Measurements from ENCODE around the gene KPNA6.
"Not testable (repeated sequence)": the region's sequence is repeated elsewhere in the genome, so short reads cannot be mapped to it uniquely, and the experiment has no call there.

Gene KPNA6

GRCh38 chr1:32106663-32107275, 1.1 kb upstream of the KPNA6 start:
- Histone ChIP-seq H3K4me3 (ENCODE audit: low read length) (no peak overlapping the region), H3K9me3 (ENCODE audit: control insufficient read depth, low read length) (no peaks in the 10 kb centered on the region), H3K27me3 (ENCODE audit: control insufficient read depth, insufficient read depth, low read length) (no peaks in the 10 kb centered on the region), H3K9ac (ENCODE audit: low read length) (no peak overlapping the region), H3K4me1 (ENCODE audit: control insufficient read depth, insufficient read depth, low read length) (peaks cover 19% of the 10 kb centered on the region), H3K36me3 (ENCODE audit: control insufficient read depth, insufficient read depth, low read length) (no peaks in the 10 kb centered on the region)

GRCh38 chr1:32111040-32111623, 3.3 kb downstream of the KPNA6 start:
- H3K36me3 ChIP-seq (ENCODE audit: control insufficient read depth, insufficient read depth, low read length): no peaks in the 10 kb centered on the region
- H3K9me3 ChIP-seq (ENCODE audit: control insufficient read depth, low read length): no peaks in the 10 kb centered on the region
- no peaks in the 10 kb centered on the region for H3K27me3 ChIP-seq (ENCODE audit: control insufficient read depth, insufficient read depth, low read length)
- H3K9ac ChIP-seq (ENCODE audit: low read length): no peak overlapping the region
- peaks cover 32% of the 10 kb centered on the region for H3K4me1 ChIP-seq (ENCODE audit: control insufficient read depth, insufficient read depth, low read length)
- no peak overlapping the region for H3K4me3 ChIP-seq (ENCODE audit: low read length)

- H3K27me3 ChIP-seq (ENCODE audit: control insufficient read depth, insufficient read depth, low read length): no peaks in the 10 kb centered on the region
- no peak overlapping the region for H3K9ac ChIP-seq (ENCODE audit: low read length)
- peaks cover 35% of the 10 kb centered on the region for H3K4me1 ChIP-seq (ENCODE audit: control insufficient read depth, insufficient read depth, low read length)
- H3K9me3 ChIP-seq (ENCODE audit: control insufficient read depth, low read length): no peaks in the 10 kb centered on the region
- H3K4me3 ChIP-seq (ENCODE audit: low read length): no peak overlapping the region
- H3K36me3 ChIP-seq (ENCODE audit: control insufficient read depth, insufficient read depth, low read length): no peaks in the 10 kb centered on the region
Measured at GRCh38 chr1:32111789-32112188, 3.9 kb downstream of the KPNA6 start.

GRCh38 chr1:32112806-32113375, 5.0 kb downstream of the KPNA6 start:
- H3K4me1 ChIP-seq (ENCODE audit: control insufficient read depth, insufficient read depth, low read length): peaks cover 35% of the 10 kb centered on the region
- no peak overlapping the region for H3K4me3 ChIP-seq (ENCODE audit: low read length)
- no peak overlapping the region for H3K9ac ChIP-seq (ENCODE audit: low read length)
- no peaks in the 10 kb centered on the region for H3K27me3 ChIP-seq (ENCODE audit: control insufficient read depth, insufficient read depth, low read length)
- no peaks in the 10 kb centered on the region for H3K36me3 ChIP-seq (ENCODE audit: control insufficient read depth, insufficient read depth, low read length)
- no peaks in the 10 kb centered on the region for H3K9me3 ChIP-seq (ENCODE audit: control insufficient read depth, low read length)

- H3K4me3 ChIP-seq (ENCODE audit: low read length); H3K36me3 ChIP-seq (ENCODE audit: control insufficient read depth, insufficient read depth, low read length); H3K27me3 ChIP-seq (ENCODE audit: control insufficient read depth, insufficient read depth, low read length); H3K9me3 ChIP-seq (ENCODE audit: control insufficient read depth, low read length); H3K9ac ChIP-seq (ENCODE audit: low read length): not testable (repeated sequence)
- peaks cover 35% of the 10 kb centered on the region for H3K4me1 ChIP-seq (ENCODE audit: control insufficient read depth, insufficient read depth, low read length)
Measured at GRCh38 chr1:32113436-32113835, 5.6 kb downstream of the KPNA6 start.

- Histone ChIP-seq H3K4me3 (ENCODE audit: low read length) (no peak overlapping the region), H3K9ac (ENCODE audit: low read length) (no peak overlapping the region), H3K27me3 (ENCODE audit: control insufficient read depth, insufficient read depth, low read length) (no peaks in the 10 kb centered on the region), H3K9me3 (ENCODE audit: control insufficient read depth, low read length) (no peaks in the 10 kb centered on the region), H3K36me3 (ENCODE audit: control insufficient read depth, insufficient read depth, low read length) (no peaks in the 10 kb centered on the region), H3K4me1 (ENCODE audit: control insufficient read depth, insufficient read depth, low read length) (peaks cover 35% of the 10 kb centered on the region)
Measured at GRCh38 chr1:32114420-32114819, 6.6 kb downstream of the KPNA6 start.

GRCh38 chr1:32115496-32115895, 7.6 kb downstream of the KPNA6 start:
- H3K36me3 ChIP-seq (ENCODE audit: control insufficient read depth, insufficient read depth, low read length): no peaks in the 10 kb centered on the region
- H3K27me3 ChIP-seq (ENCODE audit: control insufficient read depth, insufficient read depth, low read length): no peaks in the 10 kb centered on the region
- H3K9ac ChIP-seq (ENCODE audit: low read length): no peak overlapping the region
- H3K4me1 ChIP-seq (ENCODE audit: control insufficient read depth, insufficient read depth, low read length): peaks cover 24% of the 10 kb centered on the region
- H3K4me3 ChIP-seq (ENCODE audit: low read length): no peak overlapping the region
- no peaks in the 10 kb centered on the region for H3K9me3 ChIP-seq (ENCODE audit: control insufficient read depth, low read length)

- Histone ChIP-seq H3K9me3 (ENCODE audit: control insufficient read depth, low read length) (no peaks in the 10 kb centered on the region), H3K4me1 (ENCODE audit: control insufficient read depth, insufficient read depth, low read length) (peaks cover 23% of the 10 kb centered on the region), H3K4me3 (ENCODE audit: low read length) (no peak overlapping the region), H3K9ac (ENCODE audit: low read length) (no peak overlapping the region), H3K27me3 (ENCODE audit: control insufficient read depth, insufficient read depth, low read length) (no peaks in the 10 kb centered on the region), H3K36me3 (ENCODE audit: control insufficient read depth, insufficient read depth, low read length) (no peaks in the 10 kb centered on the region)
Measured at GRCh38 chr1:32116531-32116930, 8.7 kb downstream of the KPNA6 start.

GRCh38 chr1:32122151-32122550, 14.3 kb downstream of the KPNA6 start:
- H3K9me3 ChIP-seq (ENCODE audit: control insufficient read depth, low read length): no peaks in the 10 kb centered on the region
- no peak overlapping the region for H3K9ac ChIP-seq (ENCODE audit: low read length)
- H3K36me3 ChIP-seq (ENCODE audit: control insufficient read depth, insufficient read depth, low read length): no peaks in the 10 kb centered on the region
- H3K4me1 ChIP-seq (ENCODE audit: control insufficient read depth, insufficient read depth, low read length): peaks cover 5% of the 10 kb centered on the region
- no peaks in the 10 kb centered on the region for H3K27me3 ChIP-seq (ENCODE audit: control insufficient read depth, insufficient read depth, low read length)
- H3K4me3 ChIP-seq (ENCODE audit: low read length): no peak overlapping the region

GRCh38 chr1:32123361-32123760, 15.5 kb downstream of the KPNA6 start:
- not testable (repeated sequence) for H3K9me3 ChIP-seq (ENCODE audit: control insufficient read depth, low read length); H3K4me3 ChIP-seq (ENCODE audit: low read length); H3K27me3 ChIP-seq (ENCODE audit: control insufficient read depth, insufficient read depth, low read length); H3K9ac ChIP-seq (ENCODE audit: low read length); H3K36me3 ChIP-seq (ENCODE audit: control insufficient read depth, insufficient read depth, low read length)
- H3K4me1 ChIP-seq (ENCODE audit: control insufficient read depth, insufficient read depth, low read length): peaks cover 11% of the 10 kb centered on the region

GRCh38 chr1:32125313-32125712, 17.5 kb downstream of the KPNA6 start:
- Histone ChIP-seq H3K36me3 (ENCODE audit: control insufficient read depth, insufficient read depth, low read length) (no peaks in the 10 kb centered on the region), H3K4me1 (ENCODE audit: control insufficient read depth, insufficient read depth, low read length) (peaks cover 11% of the 10 kb centered on the region), H3K9me3 (ENCODE audit: control insufficient read depth, low read length) (no peaks in the 10 kb centered on the region), H3K4me3 (ENCODE audit: low read length) (no peak overlapping the region), H3K27me3 (ENCODE audit: control insufficient read depth, insufficient read depth, low read length) (no peaks in the 10 kb centered on the region), H3K9ac (ENCODE audit: low read length) (no peak overlapping the region)

- no peak overlapping the region for H3K4me3 ChIP-seq (ENCODE audit: low read length)
- H3K36me3 ChIP-seq (ENCODE audit: control insufficient read depth, insufficient read depth, low read length): no peaks in the 10 kb centered on the region
- H3K9me3 ChIP-seq (ENCODE audit: control insufficient read depth, low read length): no peaks in the 10 kb centered on the region
- peaks cover 6% of the 10 kb centered on the region for H3K4me1 ChIP-seq (ENCODE audit: control insufficient read depth, insufficient read depth, low read length)
- H3K9ac ChIP-seq (ENCODE audit: low read length): no peak overlapping the region
- no peaks in the 10 kb centered on the region for H3K27me3 ChIP-seq (ENCODE audit: control insufficient read depth, insufficient read depth, low read length)
Measured at GRCh38 chr1:32126770-32127169, 18.9 kb downstream of the KPNA6 start.

Data from mucosa of stomach (tissue), 1 donor.